ENCODE measurements around the gene KRT77.

Gene KRT77

DNA sequence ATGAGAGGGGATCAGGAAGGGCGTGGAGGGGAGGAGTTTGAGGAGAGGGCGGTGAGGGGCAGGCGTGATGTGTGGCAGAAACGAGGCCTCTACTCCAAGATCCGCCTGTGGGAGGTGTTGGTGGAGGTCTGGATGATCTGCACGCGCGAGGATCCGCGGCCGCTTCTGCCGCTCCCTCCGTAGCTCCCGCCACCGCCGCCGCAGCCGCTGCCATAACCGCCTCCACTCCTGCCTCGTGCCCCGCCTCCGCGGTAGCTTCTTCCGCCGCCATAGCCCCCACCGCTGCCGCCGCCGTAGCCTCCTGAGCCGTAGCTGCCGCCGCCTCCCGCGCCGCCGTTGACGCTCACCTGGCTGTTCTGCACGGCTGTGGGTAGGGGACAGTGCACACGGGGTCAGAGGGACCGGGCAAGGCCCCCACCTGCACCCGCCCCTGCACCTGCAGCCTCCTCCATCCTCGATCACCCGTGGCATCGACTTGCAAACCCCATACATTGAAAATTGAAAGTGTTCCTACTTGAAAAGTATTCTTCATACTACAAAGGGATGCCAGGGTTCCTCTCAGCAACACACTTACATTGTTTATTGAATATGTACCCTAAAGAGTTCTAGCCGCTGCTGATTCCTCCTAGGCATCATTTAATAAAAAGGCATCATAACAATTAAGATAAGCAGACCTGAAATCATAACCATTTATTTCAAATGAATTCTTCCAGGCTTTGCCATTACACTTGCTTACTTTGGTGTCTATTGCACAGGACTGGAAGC lies 12.1 kb downstream of the KRT77 start:
- DNase-seq = peak; percentile 46 to 62

DNA sequence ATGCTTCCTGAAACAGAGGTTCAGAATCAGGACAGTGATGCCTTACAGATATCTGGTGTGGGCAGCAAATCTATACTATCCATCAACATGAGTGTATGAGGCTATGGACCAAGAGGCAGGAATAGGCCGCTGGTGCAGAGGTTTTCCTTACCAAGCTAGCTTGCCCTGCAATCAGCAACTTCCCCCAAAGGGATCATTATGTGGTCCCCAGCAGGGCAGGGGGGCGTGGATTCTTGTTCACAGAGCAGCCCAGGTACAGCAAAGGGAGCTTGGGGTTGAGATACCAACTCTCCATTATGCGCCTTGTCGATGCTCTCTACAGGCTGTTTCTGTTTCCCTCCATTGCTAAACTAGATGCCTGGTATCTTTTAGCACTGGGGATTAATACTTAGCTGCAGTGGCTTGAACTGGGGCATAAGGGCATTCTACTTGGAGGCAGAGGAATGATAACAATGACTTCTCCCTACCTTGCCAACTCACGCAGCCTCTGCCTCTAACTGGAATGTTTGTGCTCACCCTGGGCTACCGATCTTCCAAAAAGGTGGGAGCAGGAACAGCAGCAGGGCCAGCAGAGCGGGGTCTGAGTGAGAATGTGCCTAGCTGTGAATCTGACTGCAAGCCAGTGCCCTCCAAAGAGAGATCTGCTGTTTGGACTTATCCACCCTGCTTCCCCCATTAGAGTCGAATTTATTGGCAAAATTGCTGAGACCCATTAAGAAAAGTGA lies 12.8 kb downstream of the KRT77 start:
- no peak for DNase-seq

DNA sequence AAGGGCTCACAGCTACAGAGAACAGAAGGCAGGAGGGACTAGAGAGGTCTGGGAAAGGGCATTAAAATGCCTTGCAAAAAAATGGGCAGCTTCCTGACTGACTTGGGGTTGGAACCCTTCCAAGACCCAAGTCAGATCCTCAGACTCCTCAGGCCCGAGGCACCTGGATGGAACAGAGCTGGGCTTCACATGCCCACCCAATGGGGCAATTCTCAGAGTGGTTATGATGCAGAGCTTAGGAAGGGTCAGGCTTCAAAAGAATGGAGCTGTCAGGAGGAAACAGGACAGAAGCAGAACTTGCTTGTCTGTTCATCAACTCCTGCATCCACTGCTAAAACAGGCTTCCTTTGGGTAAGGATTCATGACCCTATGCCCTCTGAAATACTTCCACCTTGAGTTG lies 13.4 kb downstream of the KRT77 start:
- DNase-seq = no peak

DNA sequence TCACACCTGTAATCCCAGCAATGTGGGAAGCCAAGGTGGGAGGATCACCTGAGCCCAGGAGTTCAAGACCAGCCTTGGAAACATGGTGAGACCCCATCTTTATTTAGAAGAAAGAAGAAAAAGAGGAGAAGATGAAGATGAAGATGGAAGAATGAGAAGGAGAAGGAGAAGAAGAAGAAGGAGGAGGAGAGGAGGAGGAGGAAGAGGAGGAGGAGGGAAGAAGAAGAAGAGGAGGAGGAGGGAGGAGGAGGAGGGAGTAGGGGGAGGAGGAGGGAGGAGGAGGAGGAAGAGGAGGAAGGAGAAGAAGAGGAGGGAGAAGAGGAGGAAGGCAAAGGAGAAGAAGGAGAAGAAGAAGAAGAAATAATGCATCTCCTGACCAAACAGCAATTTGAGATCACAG lies 14.1 kb downstream of the KRT77 start:
- no peak for DNase-seq

DNA sequence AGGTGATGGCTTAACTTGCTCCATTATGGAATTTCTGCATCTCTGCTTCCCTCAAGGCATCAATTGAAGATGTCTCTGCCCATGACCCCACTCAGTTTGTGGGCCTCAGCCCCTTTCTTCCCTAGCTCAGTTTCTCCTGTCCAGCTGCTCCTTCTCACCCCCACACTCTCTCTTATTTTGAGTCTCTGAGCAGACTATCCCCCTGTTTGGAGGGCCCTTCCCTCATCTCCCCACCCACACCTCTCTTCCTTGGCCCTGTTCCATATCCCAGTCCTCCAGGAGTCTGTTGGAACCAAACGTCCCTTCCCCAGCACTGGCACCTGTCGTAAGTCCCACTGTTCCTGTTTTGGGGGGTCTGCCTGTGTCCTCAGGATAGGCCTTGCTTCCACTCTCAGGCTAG lies 14.8 kb downstream of the KRT77 start:
- DNase-seq = no peak

DNA sequence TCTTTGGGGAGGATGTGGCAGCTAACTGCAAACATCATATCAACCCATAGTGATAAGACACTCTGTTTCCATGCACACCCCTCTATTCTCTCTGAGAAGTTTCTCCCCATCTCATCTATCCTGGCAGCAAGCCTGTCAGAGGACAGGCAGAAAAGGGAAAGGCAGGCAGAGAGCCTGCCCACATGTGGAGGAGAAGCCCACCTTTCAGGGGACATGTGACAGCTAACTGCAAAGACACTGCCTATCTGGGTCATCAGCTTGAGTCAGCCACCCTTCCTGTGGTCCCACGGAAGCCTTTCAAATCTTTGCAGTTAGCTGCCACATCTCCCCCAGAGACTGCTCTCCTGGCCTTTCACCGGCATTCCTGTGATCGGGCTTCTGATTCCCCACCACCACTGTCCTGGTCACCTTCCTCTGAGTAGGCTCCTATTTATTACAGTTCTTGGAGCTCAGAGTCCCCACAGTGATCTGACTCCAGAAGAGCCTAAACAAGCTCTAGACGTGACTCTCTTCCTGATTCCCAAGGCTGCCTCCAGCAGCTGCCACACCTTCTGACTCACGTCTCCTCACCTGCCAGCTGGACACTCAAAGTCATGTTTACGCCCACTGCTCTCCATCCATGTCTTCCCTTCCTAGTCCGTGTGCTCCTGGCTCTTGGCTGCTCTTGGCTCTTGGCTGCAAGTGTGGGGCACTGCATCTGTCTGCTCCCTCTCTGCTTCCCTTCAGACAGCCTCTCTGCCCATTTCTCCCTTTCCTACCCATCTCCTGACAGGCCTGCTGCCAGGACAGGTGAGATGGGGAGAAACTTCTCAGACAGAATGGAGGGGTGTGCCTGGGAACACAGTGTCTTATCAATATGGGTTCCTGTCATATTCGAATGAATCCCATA lies 15.6 kb downstream of the KRT77 start:
- DNase-seq = no peak

DNA sequence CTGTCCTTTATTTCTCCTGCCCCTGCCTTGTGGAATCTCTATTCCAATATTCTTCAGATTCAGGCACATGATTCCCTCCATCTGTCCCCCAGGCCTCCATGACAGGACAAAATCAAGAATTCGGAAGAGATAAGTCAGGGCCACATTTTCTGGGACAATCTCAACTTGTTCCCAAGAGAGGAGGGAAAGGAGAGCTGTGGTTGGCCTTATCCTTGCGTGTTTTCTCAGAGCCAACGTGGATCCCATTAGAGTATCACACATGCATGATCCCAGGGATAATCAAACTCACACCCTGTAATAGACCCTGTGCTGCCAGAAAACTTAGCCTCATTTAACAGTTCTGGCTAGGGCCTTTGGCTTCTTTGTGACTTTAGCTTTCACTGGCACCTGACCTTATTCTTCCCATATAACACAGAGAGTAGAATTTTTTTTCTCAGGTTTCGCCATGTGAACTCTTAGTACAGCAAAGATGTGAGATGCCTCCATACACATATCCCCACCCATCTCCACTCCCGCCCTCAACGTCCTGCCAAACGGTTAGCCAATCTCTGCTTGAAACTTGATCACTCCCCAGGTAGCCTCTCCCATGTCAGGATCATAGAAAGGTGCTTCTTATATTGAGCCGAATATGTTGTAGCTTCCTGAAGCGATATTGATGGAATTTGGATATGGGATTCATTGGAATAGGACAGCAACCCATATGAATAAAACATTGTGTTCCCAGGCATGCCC lies 16.4 kb downstream of the KRT77 start:
- DNase-seq = no peak

DNA sequence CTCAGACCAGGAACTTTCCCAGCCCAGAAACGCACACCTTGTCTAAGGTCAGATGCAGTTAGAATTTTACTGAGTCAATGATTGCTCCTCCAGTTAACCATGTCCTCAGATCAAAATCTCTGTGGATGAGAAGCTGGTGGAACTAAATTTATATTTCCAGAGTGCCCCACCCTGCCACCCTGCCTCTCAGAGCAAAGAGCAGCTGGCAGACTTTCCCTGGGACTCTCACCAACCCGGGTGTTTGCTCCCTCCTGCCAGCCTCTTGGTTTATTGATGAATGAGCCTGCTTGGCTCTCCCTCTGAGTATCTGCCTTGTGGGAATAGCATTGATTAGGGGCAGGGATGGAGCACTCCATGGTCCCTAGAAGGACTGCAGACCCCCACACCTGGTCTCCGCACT lies 17.3 kb downstream of the KRT77 start:
- DNase-seq = no peak

DNA sequence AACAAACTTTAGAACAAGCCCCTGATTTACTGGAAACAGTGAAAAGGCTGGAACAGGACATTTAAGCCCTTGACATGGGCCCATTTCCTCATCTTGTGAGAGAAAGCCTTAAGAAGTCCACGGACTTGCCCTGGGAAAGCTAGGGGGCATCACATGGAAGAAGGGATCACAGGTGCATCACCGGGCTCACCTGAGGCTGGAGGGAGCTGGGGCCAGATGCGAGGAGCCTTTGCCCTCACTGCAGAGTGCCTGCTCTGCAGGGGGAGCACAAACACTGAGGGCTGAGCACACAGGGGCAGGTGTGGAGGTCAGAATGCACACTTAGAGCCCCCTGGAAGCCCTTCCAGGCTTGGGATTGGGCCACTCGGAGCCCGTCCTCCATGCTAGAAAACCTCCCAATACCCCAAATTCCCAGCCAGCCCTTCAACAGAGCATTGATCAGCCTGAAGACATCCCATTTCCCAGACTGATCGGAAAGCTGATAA lies 17.9 kb downstream of the KRT77 start:
- DNase-seq = no peak

DNA sequence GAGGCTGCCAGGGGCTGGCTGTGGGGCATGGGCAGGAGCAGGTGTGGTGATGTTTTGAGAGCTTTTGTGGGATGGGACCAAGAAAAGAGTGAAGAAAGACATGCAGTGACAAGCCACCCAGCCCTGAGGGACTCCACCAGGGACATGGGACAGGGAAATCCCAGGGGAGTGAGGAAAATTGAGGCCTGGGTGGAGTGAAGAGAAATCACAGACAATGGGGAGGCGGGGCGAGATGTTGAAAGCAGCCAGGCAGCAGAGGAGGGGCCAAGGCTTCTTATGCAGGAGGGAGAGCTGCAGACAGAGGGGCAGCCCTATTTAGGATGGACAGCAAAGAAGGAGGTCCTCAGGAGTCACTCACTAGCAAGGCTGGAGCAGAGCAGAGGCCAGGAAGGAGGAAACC lies 18.9 kb downstream of the KRT77 start:
- no peak for DNase-seq

DNA sequence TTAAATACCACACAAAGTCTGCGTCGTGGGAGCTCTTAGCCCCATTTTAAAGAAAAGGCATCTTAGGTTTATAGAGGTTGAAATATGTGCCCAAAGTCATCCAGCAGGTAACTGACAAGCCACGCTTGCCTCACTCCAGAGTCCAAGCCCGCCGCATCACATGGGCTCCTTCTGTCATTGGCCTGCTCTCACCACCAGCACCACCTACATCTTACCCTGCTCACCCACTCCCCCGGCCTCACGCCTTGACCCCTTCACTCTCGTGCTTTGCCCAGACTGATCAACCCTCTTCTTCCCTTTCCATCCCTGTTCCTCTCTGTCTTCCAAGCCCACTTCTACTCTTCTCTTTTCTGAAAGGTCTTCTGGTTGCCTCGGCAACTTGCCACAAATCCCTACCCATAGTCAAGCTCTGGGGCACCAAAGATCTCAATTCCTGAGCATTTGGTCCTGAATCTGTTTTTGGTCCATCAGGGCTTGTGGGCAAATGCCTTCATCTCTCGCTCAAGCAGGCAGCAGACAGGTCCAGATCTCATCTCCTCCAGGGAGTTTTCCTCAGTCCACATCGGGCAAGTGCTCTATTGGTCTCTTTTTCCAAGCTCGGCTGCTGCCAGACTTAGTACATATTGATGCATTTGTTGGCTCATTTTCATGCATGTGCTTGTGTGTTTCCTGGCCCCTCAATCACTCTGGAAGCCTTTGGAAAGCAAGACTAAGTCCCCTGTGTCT lies 19.6 kb downstream of the KRT77 start:
- no peak for DNase-seq

DNA sequence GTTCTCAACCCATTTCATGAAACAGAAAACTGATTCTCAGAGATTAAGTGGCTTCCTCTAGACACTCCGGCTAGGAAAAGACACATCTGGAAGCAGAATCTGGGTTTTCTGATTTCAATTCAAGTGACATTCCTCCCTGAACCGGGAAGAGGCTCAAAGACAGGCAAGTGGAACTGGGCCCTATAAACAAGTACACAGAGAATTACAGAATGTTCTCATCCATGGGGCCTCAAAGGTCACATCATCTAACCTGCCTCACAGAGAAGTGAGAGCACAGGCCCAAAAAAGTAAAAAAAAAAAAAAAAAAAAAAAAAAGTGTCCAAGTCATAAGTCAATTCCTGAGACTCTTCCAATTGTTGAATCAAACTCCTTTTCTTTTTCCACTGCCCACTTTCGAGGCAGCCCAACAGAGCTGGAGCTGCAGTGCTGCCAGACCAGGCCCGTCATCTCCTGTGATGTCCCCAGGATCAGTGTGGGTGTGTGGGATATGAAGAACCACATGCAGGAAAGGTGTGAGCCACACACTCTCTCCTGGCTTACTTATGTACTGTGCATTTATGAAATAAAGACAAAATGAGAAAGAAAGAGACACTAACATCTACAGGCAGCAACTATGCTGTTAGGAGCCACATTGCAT lies 20.3 kb downstream of the KRT77 start:
- no peak for DNase-seq

DNA sequence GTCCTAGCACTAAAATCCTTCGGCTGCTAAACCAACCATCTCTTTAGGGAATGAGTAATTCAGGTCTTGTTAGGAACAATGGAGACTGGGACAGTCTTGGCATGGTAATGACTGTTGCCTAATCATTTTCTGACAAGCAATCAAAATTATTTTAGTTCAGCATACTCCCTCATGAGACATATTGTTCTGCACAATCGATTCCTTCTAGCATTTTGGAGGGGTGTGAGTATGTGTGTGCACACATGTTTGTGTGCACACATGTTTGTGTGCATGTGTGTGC lies 21.0 kb downstream of the KRT77 start:
- DNase-seq = no peak

DNA sequence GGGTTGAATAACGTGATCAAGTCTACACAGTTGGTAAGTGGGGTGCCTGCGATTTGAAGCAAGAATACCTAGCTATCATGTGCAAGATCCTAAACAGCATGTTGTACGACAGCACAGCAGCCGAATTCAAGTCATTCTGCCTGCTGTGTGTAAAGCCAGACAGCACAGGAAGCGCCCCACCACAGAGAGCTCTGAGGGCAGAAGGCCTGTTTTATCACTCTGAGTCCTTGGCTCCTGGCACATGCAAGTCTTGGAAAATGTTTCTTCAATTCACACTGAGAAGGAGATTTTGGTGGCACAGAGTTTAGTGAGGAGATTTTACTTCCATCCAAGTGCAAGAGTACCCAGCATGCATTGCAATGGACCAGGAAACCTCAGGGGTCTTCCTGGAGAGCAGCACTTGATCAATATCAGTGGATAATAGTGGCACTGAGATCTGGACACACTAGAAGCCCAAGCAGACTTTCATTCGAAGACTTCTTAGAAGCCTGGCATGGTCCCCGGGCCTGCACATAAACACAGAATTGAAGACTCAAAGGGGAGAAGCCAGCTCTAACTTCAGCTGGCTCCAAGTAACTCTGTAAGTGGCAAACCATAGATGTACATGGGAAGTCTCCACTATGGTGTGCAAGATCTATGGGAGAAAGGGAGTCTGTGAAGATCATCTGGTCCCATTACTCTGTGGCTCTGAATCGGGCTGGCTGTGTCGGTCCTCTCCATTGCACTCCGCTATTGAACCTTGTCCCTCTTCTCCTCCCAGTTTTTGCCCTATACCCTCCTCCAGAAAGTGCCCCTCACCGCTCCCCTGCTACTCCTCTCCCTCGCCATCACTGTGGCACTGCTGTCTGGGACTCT lies 21.6 kb downstream of the KRT77 start:
- peak; percentile 25 to 26 for DNase-seq

DNA sequence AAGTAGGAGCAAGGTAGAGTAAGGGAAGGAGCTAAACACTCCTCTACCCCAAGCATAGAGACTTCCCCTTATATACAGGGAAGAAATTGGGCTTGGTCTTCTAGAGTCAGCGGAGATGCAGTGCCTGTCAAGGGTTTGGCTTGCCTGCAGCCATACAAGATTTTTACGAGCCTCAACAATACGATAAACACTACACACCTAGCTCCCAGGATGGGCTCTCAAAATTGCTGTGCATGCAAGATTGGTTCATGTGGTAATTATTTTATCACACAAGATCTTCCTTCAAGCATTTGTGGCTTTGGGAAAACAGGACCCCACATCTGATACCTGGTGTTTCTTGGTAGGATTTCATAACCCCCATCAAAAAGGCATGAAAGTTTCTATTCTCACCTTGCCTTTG lies 23.0 kb downstream of the KRT77 start, which contains the start of gene KRT1:
KRT1 (minus strand) TSS at position 45 of the 400 bp plus-strand sequence. CDS start 59 bp downstream, outside the sequence.
- DNase-seq = no peak

DNA sequence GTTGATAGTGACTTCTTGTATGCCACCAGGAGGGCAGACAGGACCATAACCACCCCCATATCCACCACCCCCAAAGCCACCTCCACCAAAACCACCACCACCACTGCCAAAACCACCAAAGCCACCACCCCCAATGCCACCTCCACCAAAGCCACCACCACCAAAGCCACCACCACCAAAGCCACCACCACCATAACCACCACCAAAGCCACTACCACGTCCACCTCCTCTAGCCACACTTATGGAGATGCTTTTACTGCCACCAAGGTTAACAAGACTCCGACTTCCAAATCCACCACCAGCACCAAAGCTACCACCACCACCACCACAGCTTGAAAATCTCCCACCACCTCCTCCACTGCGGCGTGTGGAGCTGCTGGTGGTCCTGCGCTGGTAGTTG lies 23.4 kb downstream of the KRT77 start:
- no peak for DNase-seq

DNA sequence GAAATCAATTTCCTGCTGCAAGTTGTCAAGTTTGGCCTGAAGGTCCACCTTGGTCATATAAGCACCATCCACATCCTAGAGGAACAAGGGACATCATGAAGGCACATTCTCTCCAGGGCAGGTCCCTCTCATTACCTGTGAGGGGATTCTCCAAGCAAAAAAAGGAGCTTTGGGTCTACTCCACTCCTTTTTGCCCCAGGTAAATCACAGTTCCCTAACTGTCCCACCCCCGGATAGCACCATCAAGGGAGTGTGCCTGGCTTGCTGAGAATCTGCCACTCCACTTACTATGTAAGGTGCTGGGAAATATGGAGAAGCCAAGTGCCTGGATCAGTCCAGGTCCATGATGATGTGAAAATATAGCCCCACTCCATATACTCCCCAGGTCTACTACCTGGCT lies 25.7 kb downstream of the KRT77 start:
- no peak for DNase-seq

DNA sequence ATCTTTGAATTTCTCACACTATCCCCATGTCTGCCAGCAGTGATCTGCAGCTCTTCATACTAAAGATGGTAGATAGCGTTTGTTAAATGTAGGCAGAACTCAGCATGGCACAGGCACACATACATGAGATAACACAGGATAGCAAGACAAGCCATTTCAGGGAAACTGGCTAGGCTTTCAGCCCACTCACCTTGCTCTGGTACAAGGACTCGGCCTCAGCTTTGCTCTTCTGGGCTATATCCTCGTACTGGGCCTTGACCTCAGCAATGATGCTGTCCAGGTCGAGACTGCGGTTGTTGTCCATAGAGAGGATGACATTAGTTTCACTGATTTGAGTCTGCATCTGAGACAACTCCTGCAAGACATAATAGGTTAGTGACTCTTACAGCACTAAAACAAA lies 26.2 kb downstream of the KRT77 start:
- no peak for DNase-seq

DNA sequence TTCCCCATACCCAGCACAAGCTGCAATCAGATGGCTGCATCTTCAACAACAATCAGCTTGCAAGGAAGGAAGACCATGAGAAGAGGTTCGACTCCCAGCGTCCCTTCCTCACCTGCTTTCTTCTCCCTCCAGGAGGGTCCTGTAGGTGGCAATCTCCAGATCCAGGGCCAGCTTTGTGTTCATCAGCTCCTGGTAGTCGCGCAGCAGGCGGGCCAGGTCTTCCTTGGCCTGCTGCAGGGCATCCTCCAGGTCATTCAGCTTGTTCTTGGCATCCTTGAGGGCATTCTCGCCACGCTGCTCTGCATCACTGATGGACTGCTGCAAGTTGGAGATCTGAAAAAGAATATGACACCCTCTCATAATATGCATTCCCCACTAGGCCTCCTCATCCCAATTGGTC lies 27.2 kb downstream of the KRT77 start:
- no peak for DNase-seq

DNA sequence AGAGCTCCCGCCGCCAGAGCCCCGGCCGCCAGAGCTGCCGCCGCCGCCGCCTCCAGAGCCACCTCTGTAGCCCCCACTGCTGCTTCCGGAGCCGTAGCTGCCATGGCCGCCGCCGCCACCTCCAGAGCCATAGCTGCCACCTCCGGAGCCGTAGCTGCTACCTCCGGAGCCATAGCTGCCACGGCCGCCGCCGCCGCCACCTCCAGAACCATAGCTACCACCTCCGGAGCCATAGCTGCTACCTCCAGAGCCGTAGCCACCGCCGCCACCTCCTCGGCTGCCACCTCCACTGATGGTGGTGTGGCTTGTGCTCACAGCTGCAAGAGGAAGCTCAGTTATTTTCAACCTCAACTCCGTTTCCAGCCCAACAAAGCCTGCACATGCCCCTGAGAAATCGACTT lies 28.0 kb downstream of the KRT77 start:
- DNase-seq = no peak

DNA sequence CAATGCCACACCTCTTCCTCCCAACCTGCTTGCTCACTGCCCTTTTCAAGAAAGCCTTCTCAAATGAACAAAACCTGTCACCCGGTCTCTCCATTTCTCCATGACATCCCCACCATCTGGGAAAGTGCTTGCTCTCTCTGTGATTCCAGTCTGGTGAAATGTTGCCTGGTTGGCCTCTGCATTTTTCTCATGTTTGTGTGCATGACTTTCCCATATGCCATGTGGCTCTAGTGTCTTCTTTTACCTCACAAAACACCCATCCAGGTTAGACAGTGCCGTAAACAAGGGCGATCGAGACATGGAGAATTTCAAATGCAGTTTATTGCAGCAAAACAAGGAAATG lies 28.9 kb downstream of the KRT77 start:
- DNase-seq = no peak
